Measurements from ENCODE around the gene HGS. TPM values are rescaled to one million over a fixed set of nuclear protein-coding genes. Genes with fewer than 3 reads are reported as not detected.

HGS gene
- total RNA-seq, 1 donor from 2014 or later, result 117 TPM

GRCh38 chr17:81646869-81647600 is 36.8 kb upstream of the HGS start:
- Mint-ChIP-seq H3K27me3 (ENCODE audit: unreplicated experiment) (no peaks in the 10 kb centered on the region), H3K9me3 (ENCODE audit: unreplicated experiment) (no peaks in the 10 kb centered on the region), H3K4me3 (ENCODE audit: unreplicated experiment) (no peak overlapping the region), H3K4me1 (ENCODE audit: unreplicated experiment) (peaks cover 4% of the 10 kb centered on the region), H3K27ac (ENCODE audit: unreplicated experiment) (no peak overlapping the region), H3K36me3 (ENCODE audit: unreplicated experiment) (no peaks in the 10 kb centered on the region)
- no peak for DNase-seq (ENCODE audit: extremely low spot score, unreplicated experiment)
- no peak for TF ChIP-seq CTCF (IDR thresholded peaks at IDR 0.05)

GRCh38 chr17:81647640-81648012 is 36.2 kb upstream of the HGS start:
- H3K27ac Mint-ChIP-seq (ENCODE audit: unreplicated experiment), result no peak overlapping the region
- H3K4me1 Mint-ChIP-seq (ENCODE audit: unreplicated experiment), result peaks cover 6% of the 10 kb centered on the region
- H3K36me3 Mint-ChIP-seq (ENCODE audit: unreplicated experiment), result no peaks in the 10 kb centered on the region
- H3K4me3 Mint-ChIP-seq (ENCODE audit: unreplicated experiment), result no peak overlapping the region
- no peak for DNase-seq (ENCODE audit: extremely low spot score, unreplicated experiment)
- no peaks in the 10 kb centered on the region for H3K27me3 Mint-ChIP-seq (ENCODE audit: unreplicated experiment)
- TF ChIP-seq CTCF (IDR thresholded peaks at IDR 0.05), result no peak
- H3K9me3 Mint-ChIP-seq (ENCODE audit: unreplicated experiment), result no peaks in the 10 kb centered on the region

GRCh38 chr17:81648013-81648706 is 35.7 kb upstream of the HGS start:
- Mint-ChIP-seq H3K27ac (ENCODE audit: unreplicated experiment) (no peak overlapping the region), H3K36me3 (ENCODE audit: unreplicated experiment) (no peaks in the 10 kb centered on the region), H3K4me1 (ENCODE audit: unreplicated experiment) (peaks cover 9% of the 10 kb centered on the region), H3K4me3 (ENCODE audit: unreplicated experiment) (no peak overlapping the region), H3K27me3 (ENCODE audit: unreplicated experiment) (no peaks in the 10 kb centered on the region), H3K9me3 (ENCODE audit: unreplicated experiment) (no peaks in the 10 kb centered on the region)
- DNase-seq (ENCODE audit: extremely low spot score, unreplicated experiment), result no peak
- no peak for TF ChIP-seq CTCF (IDR thresholded peaks at IDR 0.05)

GRCh38 chr17:81648707-81649085 is 35.1 kb upstream of the HGS start:
- H3K4me1 Mint-ChIP-seq (ENCODE audit: unreplicated experiment), result peaks cover 13% of the 10 kb centered on the region
- no peak for TF ChIP-seq CTCF (IDR thresholded peaks at IDR 0.05)
- no peaks in the 10 kb centered on the region for H3K36me3 Mint-ChIP-seq (ENCODE audit: unreplicated experiment)
- no peak for DNase-seq (ENCODE audit: extremely low spot score, unreplicated experiment)
- H3K27ac Mint-ChIP-seq (ENCODE audit: unreplicated experiment), result no peak overlapping the region
- no peaks in the 10 kb centered on the region for H3K9me3 Mint-ChIP-seq (ENCODE audit: unreplicated experiment)
- H3K27me3 Mint-ChIP-seq (ENCODE audit: unreplicated experiment), result no peaks in the 10 kb centered on the region
- H3K4me3 Mint-ChIP-seq (ENCODE audit: unreplicated experiment), result no peak overlapping the region

GRCh38 chr17:81650951-81651350 is 32.9 kb upstream of the HGS start:
- H3K27me3 Mint-ChIP-seq (ENCODE audit: unreplicated experiment), result no peaks in the 10 kb centered on the region
- H3K36me3 Mint-ChIP-seq (ENCODE audit: unreplicated experiment), result no peaks in the 10 kb centered on the region
- no peak for TF ChIP-seq CTCF (IDR thresholded peaks at IDR 0.05)
- DNase-seq (ENCODE audit: extremely low spot score, unreplicated experiment), result no peak
- H3K4me1 Mint-ChIP-seq (ENCODE audit: unreplicated experiment), result peaks cover 14% of the 10 kb centered on the region
- no peak overlapping the region for H3K27ac Mint-ChIP-seq (ENCODE audit: unreplicated experiment)
- no peak overlapping the region for H3K4me3 Mint-ChIP-seq (ENCODE audit: unreplicated experiment)
- no peaks in the 10 kb centered on the region for H3K9me3 Mint-ChIP-seq (ENCODE audit: unreplicated experiment)
